HepG2 (cell line): ENCODE results near the gene SLC38A3. TPM values are rescaled to one million over a fixed set of nuclear protein-coding genes. Genes with fewer than 3 reads are reported as not detected.
A peak's percentile ranks its signal among the peaks of the same experiment; 100 is the strongest.

ENCODE experiments used
- ADNP ChIP-seq: sonication (generic); formaldehyde crosslinking; IDR thresholded peaks from 2 replicates; pipeline ENCODE4 v1.4.0; 2020; ENCODE audit warnings: missing genetic modification reagents
- ARNT2 ChIP-seq: sonication (generic); formaldehyde crosslinking; IDR thresholded peaks from 2 replicates; pipeline ENCODE4 v1.8.0; 2022; ENCODE audit warnings: mild to moderate bottlenecking, low read depth, missing genetic modification reagents, moderate library complexity
- DPF2 ChIP-seq: sonication (generic); formaldehyde crosslinking; IDR thresholded peaks from 2 replicates; pipeline ENCODE4 v1.4.0; 2020; ENCODE audit warnings: mild to moderate bottlenecking, low read depth, missing genetic modification reagents, borderline replicate concordance
- HNF1B ChIP-seq: sonication (generic); formaldehyde crosslinking; IDR thresholded peaks from 2 replicates; pipeline ENCODE4 v1.5.1; 2020; ENCODE audit warnings: mild to moderate bottlenecking, moderate library complexity, missing genetic modification reagents
- IRF9 ChIP-seq: sonication (generic); formaldehyde crosslinking; IDR thresholded peaks from 2 replicates; pipeline ENCODE4 v1.8.0; 2022; ENCODE audit warnings: missing genetic modification reagents, mild to moderate bottlenecking, borderline replicate concordance
- KAT7 ChIP-seq: IDR thresholded peaks from 2 replicates; pipeline ENCODE4 v1.6.1; 2018; ENCODE audit warnings: borderline replicate concordance, missing compliant biosample characterization
- NONO ChIP-seq, 2 experiments: fragments of 450-650 bp in 1 of 2; sonication (generic) in 1 of 2; formaldehyde crosslinking in 1 of 2; IDR thresholded peaks in 1 of 2; conservative IDR thresholded peaks in 1 of 2; 2 replicates each; pipeline versions ENCODE4 v1.6.1 to v1.8.0; 2017 to 2022; ENCODE audit warnings: mild to moderate bottlenecking in 1 of 2, missing genetic modification reagents in 1 of 2, moderate library complexity in 1 of 2
- THAP9 ChIP-seq: sonication (generic); formaldehyde crosslinking; IDR thresholded peaks from 2 replicates; pipeline ENCODE4; 2020; ENCODE audit warnings: missing genetic modification reagents, mild to moderate bottlenecking, borderline replicate concordance
- ZBTB4 ChIP-seq: sonication (generic); formaldehyde crosslinking; IDR thresholded peaks from 2 replicates; pipeline ENCODE4 v1.4.0; 2020; ENCODE audit warnings: missing genetic modification reagents, mild to moderate bottlenecking, borderline replicate concordance
- ZNF383 ChIP-seq: sonication (generic); formaldehyde crosslinking; IDR thresholded peaks from 2 replicates; pipeline ENCODE4 v1.4.0; 2020; ENCODE audit warnings: missing genetic modification reagents, mild to moderate bottlenecking, borderline replicate concordance
- ZNF687 ChIP-seq: sonication (generic); formaldehyde crosslinking; IDR thresholded peaks from 2 replicates; pipeline ENCODE4 v1.5.1; 2020; ENCODE audit warnings: mild to moderate bottlenecking, missing genetic modification reagents, moderate library complexity
- polyA plus RNA-seq, 8 experiments: library from polyadenylated mRNA; depleted of rRNA in 3 of 8; stranded (reverse) in 7 of 8; unstranded in 1 of 8; fragments of >200 nt; fragmentation: Illumina TruSeq in 4 of 8; extraction: Trizol in 4 of 8; gene quantifications; 2 replicates each; pipeline versions ENCODE4 v1.2.1 to v1.2.3, GENCODE V29; 2011 to 2016; ENCODE audit warnings: low read depth in 4 of 8, missing spikeins in 1 of 8, mixed read lengths in 1 of 8; ENCODE audit not compliant: insufficient read depth in 1 of 8
- total RNA-seq, 5 experiments: library from RNA; depleted of rRNA; stranded (reverse); fragments of >200 nt; fragmentation: Illumina TruSeq; extraction: Trizol; gene quantifications; 2 replicates each; pipeline ENCODE4 v1.2.3, GENCODE V29; 2016; ENCODE audit warnings: low read depth in 1 of 5

SLC38A3 gene
- total and polyA plus RNA-seq, 2 of the 13 experiments (the other 11 are each of a cell fraction or from before 2014, with no cell fraction given) = 29.8 to 164 TPM

- TF ChIP-seq DPF2 (CRISPR knock-in tag) = 0 out of 2 replicates have a peak, but pooled peaks have one; percentile 37
- TF ChIP-seq NONO (IDR thresholded peaks at IDR 0.05) = no peak
- peak; percentile 66 for TF ChIP-seq NONO (CRISPR knock-in tag; conservative IDR thresholded peaks at IDR 0.05)
- peak; percentile 3; the same call in 1 of the 2 replicates for TF ChIP-seq KAT7 (CRISPR knock-in tag)
- TF ChIP-seq ARNT2 (CRISPR knock-in tag) = peak; percentile 48
- peak; percentile 9; the same call in 1 of the 2 replicates for TF ChIP-seq ZNF383 (CRISPR knock-in tag)
- no peak for TF ChIP-seq ADNP
- 0 out of 2 replicates have a peak, but pooled peaks have one; percentile 11 for TF ChIP-seq IRF9 (CRISPR knock-in tag)
- TF ChIP-seq ZNF687 (CRISPR knock-in tag) = peak; percentile 3; the same call in 1 of the 2 replicates
- 0 out of 2 replicates have a peak, but pooled peaks have one; percentile 26 for TF ChIP-seq HNF1B (CRISPR knock-in tag)
- TF ChIP-seq ZBTB4 (CRISPR knock-in tag) = 0 out of 2 replicates have a peak, but pooled peaks have one; percentile 29
- TF ChIP-seq THAP9 (CRISPR knock-in tag) = 0 out of 2 replicates have a peak, but pooled peaks have one; percentile 9
These were observed 2.5 kb upstream of the SLC38A3 start (continued) for GRCh38 chr3:50202353-50203112.
